ENCODE data around the gene GPM6B.

GPM6B gene

DNA sequence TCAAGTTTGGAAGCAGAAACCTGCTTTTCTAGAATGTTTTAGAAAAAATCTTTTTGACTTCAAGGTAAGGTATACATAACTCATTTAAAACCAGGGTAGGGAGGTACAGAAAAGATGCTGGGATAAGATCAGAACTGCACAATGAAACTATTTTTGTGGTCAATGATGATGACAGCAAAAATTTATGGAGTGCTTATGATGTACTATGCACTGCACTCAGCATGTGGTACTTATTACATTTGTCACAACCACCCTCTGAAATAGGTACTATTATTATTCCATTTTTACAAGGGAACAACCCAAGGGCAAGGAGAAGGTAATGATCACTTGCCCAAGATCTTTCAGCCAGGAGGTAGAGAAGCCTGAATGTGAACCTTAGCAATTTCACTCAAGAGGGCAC is 8.0 kb downstream of the GPM6B start:
- Histone ChIP-seq H3K4ac (ENCODE audit: low read length) (no peak overlapping the region), H3K4me1 (ENCODE audit: control insufficient read depth in 2 of 2, insufficient read depth in 1 of 2, low read depth in 1 of 2, low read length in 2 of 2) (no peaks in the 10 kb centered on the region), H2BK120ac (ENCODE audit: low read depth, low read length) (no peak overlapping the region), H3K9ac (ENCODE audit: low read depth, low read length, poor library complexity) (no peak overlapping the region), H2BK15ac (ENCODE audit: low read length) (no peak overlapping the region), H3K27ac (replicated peaks; ENCODE audit: low read length) (no peak overlapping the region), H4K91ac (ENCODE audit: low read depth, low read length, poor library complexity) (no peak overlapping the region), H3K18ac (ENCODE audit: low read length) (no peak overlapping the region), H3K9me3 (replicated peaks in 1 of 2; ENCODE audit: control insufficient read depth in 2 of 2, insufficient read depth in 1 of 2, low read depth in 1 of 2, low read length in 2 of 2) (no peaks in the 10 kb centered on the region), H3K14ac (ENCODE audit: low read length) (no peak overlapping the region), H2BK5ac (ENCODE audit: low read length) (no peak overlapping the region), H3K27me3 (ENCODE audit: control insufficient read depth in 3 of 3, insufficient read depth in 3 of 3, low read depth in 1 of 3, low read length in 3 of 3) (no peaks in the 10 kb centered on the region), H2AK5ac (ENCODE audit: low read depth, low read length) (no peak overlapping the region), H4K8ac (ENCODE audit: low read depth, low read length) (no peak overlapping the region), H2AFZ (ENCODE audit: low read length) (no peak overlapping the region), H3K23ac (ENCODE audit: low read depth, low read length, poor library complexity) (no peak overlapping the region), H3K4me3 (ENCODE audit: low read length in 2 of 2) (no peak overlapping the region), H3K79me1 (ENCODE audit: low read depth, low read length) (no peaks in the 10 kb centered on the region), H2BK12ac (ENCODE audit: low read length) (no peak overlapping the region), H3K36me3 (replicated peaks in 1 of 2; ENCODE audit: control insufficient read depth in 2 of 2, insufficient read depth in 2 of 2, low read length in 2 of 2) (peaks cover 0 to 29% of the 10 kb centered on the region in 2 donors), H3K4me2 (ENCODE audit: insufficient read depth, low read length, poor library complexity, severe bottlenecking) (no peak overlapping the region)
- no peak for DNase-seq (ENCODE audit: low spot score)

DNA sequence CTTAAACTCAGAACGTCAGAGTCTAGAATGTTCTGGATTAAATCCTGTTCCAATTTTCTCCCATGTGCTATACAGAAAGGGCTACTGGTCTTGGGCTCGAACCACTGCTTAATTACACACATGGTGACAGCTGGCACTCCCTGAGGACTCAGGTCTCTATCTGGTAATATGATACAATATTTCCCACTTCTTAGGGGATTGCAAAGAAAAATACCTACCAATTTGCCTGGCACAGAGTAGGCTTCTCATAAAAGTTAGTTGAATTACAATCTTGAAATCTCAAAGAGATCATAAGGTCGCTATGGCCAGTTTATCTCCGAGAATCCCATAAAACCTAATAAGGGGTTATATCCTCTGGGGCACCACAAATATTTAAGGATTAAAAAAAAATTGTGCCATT is 8.6 kb downstream of the GPM6B start:
- no peak overlapping the region for H3K9ac ChIP-seq (ENCODE audit: low read depth, low read length, poor library complexity)
- no peak overlapping the region for H3K27ac ChIP-seq (replicated peaks; ENCODE audit: low read length)
- no peaks in the 10 kb centered on the region for H3K27me3 ChIP-seq (ENCODE audit: control insufficient read depth in 3 of 3, insufficient read depth in 3 of 3, low read depth in 1 of 3, low read length in 3 of 3)
- H4K91ac ChIP-seq (ENCODE audit: low read depth, low read length, poor library complexity) = no peak overlapping the region
- no CpG with 5 or more reads among the region's 4 CpGs for WGBS, 2 donors (ENCODE audit: extremely low coverage in 2 of 2, insufficient read length in 2 of 2, insufficient replicate concordance in 1 of 2)
- H2BK120ac ChIP-seq (ENCODE audit: low read depth, low read length) = no peak overlapping the region
- H2BK5ac ChIP-seq (ENCODE audit: low read length) = no peak overlapping the region
- H3K23ac ChIP-seq (ENCODE audit: low read depth, low read length, poor library complexity) = no peak overlapping the region
- no peak overlapping the region for H4K8ac ChIP-seq (ENCODE audit: low read depth, low read length)
- no peak overlapping the region for H3K4me3 ChIP-seq (ENCODE audit: low read length in 2 of 2)
- no peak overlapping the region for H3K4ac ChIP-seq (ENCODE audit: low read length)
- no peak overlapping the region for H2BK15ac ChIP-seq (ENCODE audit: low read length)
- H3K14ac ChIP-seq (ENCODE audit: low read length) = no peak overlapping the region
- no peak for DNase-seq (ENCODE audit: low spot score)
- H3K18ac ChIP-seq (ENCODE audit: low read length) = no peak overlapping the region
- H2AFZ ChIP-seq (ENCODE audit: low read length) = no peak overlapping the region
- H3K4me1 ChIP-seq (ENCODE audit: control insufficient read depth in 2 of 2, insufficient read depth in 1 of 2, low read depth in 1 of 2, low read length in 2 of 2) = no peaks in the 10 kb centered on the region
- H3K79me1 ChIP-seq (ENCODE audit: low read depth, low read length) = no peaks in the 10 kb centered on the region
- H3K9me3 ChIP-seq (replicated peaks in 1 of 2; ENCODE audit: control insufficient read depth in 2 of 2, insufficient read depth in 1 of 2, low read depth in 1 of 2, low read length in 2 of 2) = no peaks in the 10 kb centered on the region
- no peak overlapping the region for H3K4me2 ChIP-seq (ENCODE audit: insufficient read depth, low read length, poor library complexity, severe bottlenecking)
- H2AK5ac ChIP-seq (ENCODE audit: low read depth, low read length) = no peak overlapping the region
- no peak overlapping the region for H2BK12ac ChIP-seq (ENCODE audit: low read length)
- H3K36me3 ChIP-seq (replicated peaks in 1 of 2; ENCODE audit: control insufficient read depth in 2 of 2, insufficient read depth in 2 of 2, low read length in 2 of 2) = peaks cover 0 to 29% of the 10 kb centered on the region in 2 donors

DNA sequence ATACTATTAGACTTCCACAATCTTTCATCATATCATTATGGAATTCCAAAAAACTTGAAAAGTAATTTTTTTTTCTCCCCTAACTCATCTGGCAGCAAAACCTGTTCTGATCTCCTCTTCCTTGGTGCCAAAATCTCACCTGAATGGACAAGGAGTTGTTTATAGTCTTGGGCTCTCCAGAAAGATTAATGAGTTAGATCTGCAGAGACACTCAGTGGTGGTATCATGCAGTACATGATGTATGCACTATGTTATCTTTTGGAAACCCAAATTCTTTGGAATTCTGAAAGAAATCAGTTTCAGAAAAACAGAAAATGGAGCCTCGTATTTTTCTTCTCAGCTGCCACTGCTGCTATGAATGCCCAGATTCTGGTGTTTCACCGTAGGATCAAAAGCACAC is 11.7 kb downstream of the GPM6B start:
- Histone ChIP-seq H2BK12ac (ENCODE audit: low read length) (no peak overlapping the region), H3K9ac (ENCODE audit: low read depth, low read length, poor library complexity) (no peak overlapping the region), H2BK5ac (ENCODE audit: low read length) (no peak overlapping the region), H3K27ac (replicated peaks; ENCODE audit: low read length) (no peak overlapping the region), H3K4ac (ENCODE audit: low read length) (no peak overlapping the region), H3K27me3 (ENCODE audit: control insufficient read depth in 3 of 3, insufficient read depth in 3 of 3, low read depth in 1 of 3, low read length in 3 of 3) (no peaks in the 10 kb centered on the region), H3K14ac (ENCODE audit: low read length) (no peak overlapping the region), H2AK5ac (ENCODE audit: low read depth, low read length) (no peak overlapping the region), H3K4me2 (ENCODE audit: insufficient read depth, low read length, poor library complexity, severe bottlenecking) (no peak overlapping the region), H3K18ac (ENCODE audit: low read length) (no peak overlapping the region), H3K4me1 (ENCODE audit: control insufficient read depth in 2 of 2, insufficient read depth in 1 of 2, low read depth in 1 of 2, low read length in 2 of 2) (peaks cover 0 to 3% of the 10 kb centered on the region in 2 donors), H4K91ac (ENCODE audit: low read depth, low read length, poor library complexity) (no peak overlapping the region), H3K4me3 (ENCODE audit: low read length in 2 of 2) (no peak overlapping the region), H2BK120ac (ENCODE audit: low read depth, low read length) (no peak overlapping the region), H3K9me3 (replicated peaks in 1 of 2; ENCODE audit: control insufficient read depth in 2 of 2, insufficient read depth in 1 of 2, low read depth in 1 of 2, low read length in 2 of 2) (no peaks in the 10 kb centered on the region), H2AFZ (ENCODE audit: low read length) (no peak overlapping the region), H2BK15ac (ENCODE audit: low read length) (no peak overlapping the region), H4K8ac (ENCODE audit: low read depth, low read length) (no peak overlapping the region), H3K79me1 (ENCODE audit: low read depth, low read length) (no peaks in the 10 kb centered on the region), H3K23ac (ENCODE audit: low read depth, low read length, poor library complexity) (no peak overlapping the region), H3K36me3 (replicated peaks in 1 of 2; ENCODE audit: control insufficient read depth in 2 of 2, insufficient read depth in 2 of 2, low read length in 2 of 2) (peaks cover 0 to 29% of the 10 kb centered on the region in 2 donors)
- no peak for DNase-seq (ENCODE audit: low spot score)
- WGBS, 2 donors (ENCODE audit: extremely low coverage in 2 of 2, insufficient read length in 2 of 2, insufficient replicate concordance in 1 of 2) = no CpG with 5 or more reads among the region's 2 CpGs

DNA sequence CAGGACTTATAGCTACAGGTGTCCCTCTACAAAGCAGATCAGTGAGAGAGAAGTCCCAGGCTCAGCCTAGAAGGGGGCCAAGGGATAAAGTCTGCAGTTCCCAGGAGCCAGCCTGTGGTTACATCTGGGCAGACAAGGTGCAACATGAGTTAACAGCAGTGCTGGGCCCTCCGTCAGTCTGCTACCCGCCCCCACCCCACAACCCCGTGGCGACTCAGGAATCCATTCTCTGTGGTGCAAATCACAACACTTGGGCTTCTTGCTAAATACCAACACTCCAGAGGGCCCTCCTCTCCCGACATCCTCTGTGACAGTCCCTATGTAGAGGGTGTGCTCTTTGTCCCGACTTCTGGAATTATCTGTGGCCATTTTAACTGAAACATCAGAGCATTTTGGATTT is 13.8 kb downstream of the GPM6B start:
- peak overlapping the region; percentile 44 for H3K9ac ChIP-seq (ENCODE audit: low read depth, low read length, poor library complexity)
- H3K27me3 ChIP-seq (ENCODE audit: control insufficient read depth in 3 of 3, insufficient read depth in 3 of 3, low read depth in 1 of 3, low read length in 3 of 3) = no peaks in the 10 kb centered on the region
- H2BK15ac ChIP-seq (ENCODE audit: low read length) = no peak overlapping the region
- H3K4me2 ChIP-seq (ENCODE audit: insufficient read depth, low read length, poor library complexity, severe bottlenecking) = no peak overlapping the region
- H2BK12ac ChIP-seq (ENCODE audit: low read length) = no peak overlapping the region
- H3K4me1 ChIP-seq (ENCODE audit: control insufficient read depth in 2 of 2, insufficient read depth in 1 of 2, low read depth in 1 of 2, low read length in 2 of 2) = peaks cover 0 to 3% of the 10 kb centered on the region in 2 donors
- no peaks in the 10 kb centered on the region for H3K9me3 ChIP-seq (replicated peaks in 1 of 2; ENCODE audit: control insufficient read depth in 2 of 2, insufficient read depth in 1 of 2, low read depth in 1 of 2, low read length in 2 of 2)
- no peak overlapping the region for H2BK120ac ChIP-seq (ENCODE audit: low read depth, low read length)
- no peak overlapping the region for H3K18ac ChIP-seq (ENCODE audit: low read length)
- H2AFZ ChIP-seq (ENCODE audit: low read length) = no peak overlapping the region
- H3K14ac ChIP-seq (ENCODE audit: low read length) = no peak overlapping the region
- no peak overlapping the region for H4K91ac ChIP-seq (ENCODE audit: low read depth, low read length, poor library complexity)
- no peak overlapping the region for H4K8ac ChIP-seq (ENCODE audit: low read depth, low read length)
- H3K4ac ChIP-seq (ENCODE audit: low read length) = no peak overlapping the region
- no peak overlapping the region for H3K27ac ChIP-seq (replicated peaks; ENCODE audit: low read length)
- no peak overlapping the region for H2BK5ac ChIP-seq (ENCODE audit: low read length)
- no peak for DNase-seq (ENCODE audit: low spot score)
- no peaks in the 10 kb centered on the region for H3K79me1 ChIP-seq (ENCODE audit: low read depth, low read length)
- no peak overlapping the region for H2AK5ac ChIP-seq (ENCODE audit: low read depth, low read length)
- WGBS, 2 donors (ENCODE audit: extremely low coverage in 2 of 2, insufficient read length in 2 of 2, insufficient replicate concordance in 1 of 2) = no CpG with 5 or more reads among the region's 6 CpGs
- H3K23ac ChIP-seq (ENCODE audit: low read depth, low read length, poor library complexity) = no peak overlapping the region
- H3K36me3 ChIP-seq (replicated peaks in 1 of 2; ENCODE audit: control insufficient read depth in 2 of 2, insufficient read depth in 2 of 2, low read length in 2 of 2) = peaks cover 0 to 39% of the 10 kb centered on the region in 2 donors
- no peak overlapping the region for H3K4me3 ChIP-seq (ENCODE audit: low read length in 2 of 2)

Measured in neuronal stem cell (in vitro differentiated cells).